K562 (cell line): ENCODE results near the gene RPUSD2. TPM values are rescaled to one million over a fixed set of nuclear protein-coding genes. Genes with fewer than 3 reads are reported as not detected.
A peak's percentile ranks its signal among the peaks of the same experiment; 100 is the strongest.

Source experiments
- PML ChIP-seq: IDR thresholded peaks from 2 replicates; pipeline ENCODE4 v1.6.1; 2012; ENCODE audit warnings: low read length, inconsistent platforms
- polyA plus RNA-seq, 8 experiments: library from polyadenylated mRNA; depleted of rRNA in 4 of 8; stranded (reverse) in 5 of 8; unstranded in 3 of 8; fragments of >200 nt; fragmentation: Nextera tagmentation in 2 of 8; fragmentation: Illumina TruSeq in 1 of 8; extraction: Ambion mirVana in 2 of 8; extraction: Trizol in 1 of 8; gene quantifications; 2 replicates each; pipeline versions ENCODE4 v1.2.1 to v1.2.3, GENCODE V29; 2011 to 2014; ENCODE audit warnings: inconsistent platforms in 1 of 8, missing spikeins in 1 of 8
- total RNA-seq, 7 experiments: library from RNA; depleted of rRNA in 6 of 7; stranded (reverse); fragments of >200 nt in 6 of 7; fragmentation: Illumina TruSeq in 2 of 7; extraction: Trizol in 2 of 7; gene quantifications; 2 replicates each; pipeline versions ENCODE4 v1.2.1 to v1.2.3, GENCODE V29; 2011 to 2021; ENCODE audit warnings: low replicate concordance in 1 of 7
- TF ChIP-seq, protein P1 (sequence below): sonication (generic); formaldehyde crosslinking; IDR thresholded peaks from 2 replicates; pipeline ENCODE4 v1.8.0; 2022; ENCODE audit warnings: mild to moderate bottlenecking, missing genetic modification reagents, borderline replicate concordance
- TF ChIP-seq, protein P2 (sequence below), 2 experiments: fragments of 450-650 bp; IDR thresholded peaks; 2 replicates each; pipeline ENCODE4 v1.6.1; 2018; ENCODE audit warnings: mild to moderate bottlenecking in 2 of 2, low read depth in 1 of 2; ENCODE audit not compliant: partially characterized antibody in 2 of 2

Gene RPUSD2
- total and polyA plus RNA-seq, 9 of the 15 experiments (the other 6 are each of a cell fraction or from before 2014, with no cell fraction given), result 3.7 to 30.2 (median 14.3) TPM

- TF ChIP-seq, protein P1, sequence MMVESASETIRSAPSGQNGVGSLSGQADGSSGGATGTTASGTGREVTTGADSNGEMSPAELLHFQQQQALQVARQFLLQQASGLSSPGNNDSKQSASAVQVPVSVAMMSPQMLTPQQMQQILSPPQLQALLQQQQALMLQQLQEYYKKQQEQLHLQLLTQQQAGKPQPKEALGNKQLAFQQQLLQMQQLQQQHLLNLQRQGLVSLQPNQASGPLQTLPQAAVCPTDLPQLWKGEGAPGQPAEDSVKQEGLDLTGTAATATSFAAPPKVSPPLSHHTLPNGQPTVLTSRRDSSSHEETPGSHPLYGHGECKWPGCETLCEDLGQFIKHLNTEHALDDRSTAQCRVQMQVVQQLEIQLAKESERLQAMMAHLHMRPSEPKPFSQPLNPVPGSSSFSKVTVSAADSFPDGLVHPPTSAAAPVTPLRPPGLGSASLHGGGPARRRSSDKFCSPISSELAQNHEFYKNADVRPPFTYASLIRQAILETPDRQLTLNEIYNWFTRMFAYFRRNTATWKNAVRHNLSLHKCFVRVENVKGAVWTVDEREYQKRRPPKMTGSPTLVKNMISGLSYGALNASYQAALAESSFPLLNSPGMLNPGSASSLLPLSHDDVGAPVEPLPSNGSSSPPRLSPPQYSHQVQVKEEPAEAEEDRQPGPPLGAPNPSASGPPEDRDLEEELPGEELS (CRISPR knock-in tag), result no peak
- no peak for TF ChIP-seq PML
- TF ChIP-seq, protein P2, sequence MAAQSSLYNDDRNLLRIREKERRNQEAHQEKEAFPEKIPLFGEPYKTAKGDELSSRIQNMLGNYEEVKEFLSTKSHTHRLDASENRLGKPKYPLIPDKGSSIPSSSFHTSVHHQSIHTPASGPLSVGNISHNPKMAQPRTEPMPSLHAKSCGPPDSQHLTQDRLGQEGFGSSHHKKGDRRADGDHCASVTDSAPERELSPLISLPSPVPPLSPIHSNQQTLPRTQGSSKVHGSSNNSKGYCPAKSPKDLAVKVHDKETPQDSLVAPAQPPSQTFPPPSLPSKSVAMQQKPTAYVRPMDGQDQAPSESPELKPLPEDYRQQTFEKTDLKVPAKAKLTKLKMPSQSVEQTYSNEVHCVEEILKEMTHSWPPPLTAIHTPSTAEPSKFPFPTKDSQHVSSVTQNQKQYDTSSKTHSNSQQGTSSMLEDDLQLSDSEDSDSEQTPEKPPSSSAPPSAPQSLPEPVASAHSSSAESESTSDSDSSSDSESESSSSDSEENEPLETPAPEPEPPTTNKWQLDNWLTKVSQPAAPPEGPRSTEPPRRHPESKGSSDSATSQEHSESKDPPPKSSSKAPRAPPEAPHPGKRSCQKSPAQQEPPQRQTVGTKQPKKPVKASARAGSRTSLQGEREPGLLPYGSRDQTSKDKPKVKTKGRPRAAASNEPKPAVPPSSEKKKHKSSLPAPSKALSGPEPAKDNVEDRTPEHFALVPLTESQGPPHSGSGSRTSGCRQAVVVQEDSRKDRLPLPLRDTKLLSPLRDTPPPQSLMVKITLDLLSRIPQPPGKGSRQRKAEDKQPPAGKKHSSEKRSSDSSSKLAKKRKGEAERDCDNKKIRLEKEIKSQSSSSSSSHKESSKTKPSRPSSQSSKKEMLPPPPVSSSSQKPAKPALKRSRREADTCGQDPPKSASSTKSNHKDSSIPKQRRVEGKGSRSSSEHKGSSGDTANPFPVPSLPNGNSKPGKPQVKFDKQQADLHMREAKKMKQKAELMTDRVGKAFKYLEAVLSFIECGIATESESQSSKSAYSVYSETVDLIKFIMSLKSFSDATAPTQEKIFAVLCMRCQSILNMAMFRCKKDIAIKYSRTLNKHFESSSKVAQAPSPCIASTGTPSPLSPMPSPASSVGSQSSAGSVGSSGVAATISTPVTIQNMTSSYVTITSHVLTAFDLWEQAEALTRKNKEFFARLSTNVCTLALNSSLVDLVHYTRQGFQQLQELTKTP (IDR thresholded peaks at IDR 0.05; ENCODE audit: low read depth in 1 of 2, partially characterized antibody in 2 of 2), result peak in 1 of 2 experiments; percentile 38
These were observed 3.5 kb upstream of the RPUSD2 start (continued) for GRCh38 chr15:40565333-40566238.
